CD14-positive monocyte (primary cell): Measurements from ENCODE around the gene CIITA. TPM values are rescaled to one million over a fixed set of nuclear protein-coding genes. Genes with fewer than 3 reads are reported as not detected.
A peak's percentile ranks its signal among the peaks of the same experiment; 100 is the strongest.

Source experiments
- DNase-seq, 3 donors: peaks; one replicate each; pipeline ENCODE4 v3.0.0-alpha.2; 2011 to 2022
- H2AFZ ChIP-seq: 2 replicates; pipeline ENCODE4 v1.6.0; 2012; ENCODE audit warnings: mild to moderate bottlenecking, low read depth, low read length, inconsistent platforms; ENCODE audit not compliant: insufficient read depth, poor library complexity, severe bottlenecking
- H3K27ac ChIP-seq, 2 donors: 1 replicate in 1 of 2; 2 replicates in 1 of 2; pipeline ENCODE4 v1.5.1; 2012 to 2013; ENCODE audit warnings: low read length in 2 of 2, control low read depth in 1 of 2, inconsistent platforms in 1 of 2, low read depth in 1 of 2, mild to moderate bottlenecking in 1 of 2
- H3K27me3 ChIP-seq, 2 donors: one replicate each; pipeline versions ENCODE4 v1.6.0 to v1.6.1; 2011 to 2013; ENCODE audit warnings: low read length in 2 of 2; ENCODE audit not compliant: control insufficient read depth in 2 of 2, insufficient read depth in 2 of 2
- H3K36me3 ChIP-seq, 2 donors: replicated peaks in 1 of 2; 1 replicate in 1 of 2; 2 replicates in 1 of 2; pipeline versions ENCODE4 v1.5.1 to v1.6.1; 2012 to 2013; ENCODE audit warnings: low read length in 2 of 2, control low read depth in 1 of 2, inconsistent platforms in 1 of 2, mild to moderate bottlenecking in 1 of 2; ENCODE audit not compliant: insufficient read depth in 2 of 2, control insufficient read depth in 1 of 2
- H3K4me1 ChIP-seq, 2 donors: 1 replicate in 1 of 2; 2 replicates in 1 of 2; pipeline versions ENCODE4 v1.5.1 to v1.6.1; 2012 to 2013; ENCODE audit warnings: low read length in 2 of 2, control low read depth in 1 of 2, inconsistent platforms in 1 of 2, mild to moderate bottlenecking in 1 of 2, moderate library complexity in 1 of 2; ENCODE audit not compliant: insufficient read depth in 2 of 2, control insufficient read depth in 1 of 2
- H3K4me2 ChIP-seq: replicated peaks from 2 replicates; pipeline ENCODE3; 2012; ENCODE audit warnings: low read length, moderate library complexity, mild to moderate bottlenecking; ENCODE audit not compliant: poor library complexity, severe bottlenecking; ENCODE audit errors: extremely low read depth
- H3K4me3 ChIP-seq, 3 experiments: fragments of 200-600 bp in 1 of 3; sonication (generic) in 1 of 3; replicated peaks in 1 of 3; 1 replicate in 2 of 3; 2 replicates in 1 of 3; pipeline ENCODE4 v1.5.1; 2011 to 2013; ENCODE audit warnings: low read length in 3 of 3, mild to moderate bottlenecking in 3 of 3, control low read depth in 2 of 3, low read depth in 2 of 3, inconsistent platforms in 1 of 3, moderate library complexity in 1 of 3
- H3K79me2 ChIP-seq: 2 replicates; pipeline ENCODE4 v1.6.0; 2012; ENCODE audit warnings: mild to moderate bottlenecking, control low read depth, inconsistent platforms, low read length, moderate library complexity; ENCODE audit not compliant: insufficient read depth
- H3K9ac ChIP-seq: 2 replicates; pipeline ENCODE4 v1.6.0; 2017; ENCODE audit warnings: low read length, mild to moderate bottlenecking; ENCODE audit not compliant: insufficient read depth, poor library complexity, severe bottlenecking
- H3K9me3 ChIP-seq, 2 donors: replicated peaks in 1 of 2; 1 replicate in 1 of 2; 2 replicates in 1 of 2; pipeline versions ENCODE4 v1.5.1 to v1.6.1; 2012 to 2013; ENCODE audit warnings: low read length in 2 of 2, control low read depth in 1 of 2; ENCODE audit not compliant: control insufficient read depth in 1 of 2, insufficient read depth in 1 of 2
- H4K20me1 ChIP-seq: 2 replicates; pipeline ENCODE4 v1.6.0; 2012; ENCODE audit warnings: mild to moderate bottlenecking, low read length, control low read depth, moderate library complexity; ENCODE audit not compliant: insufficient read depth
- H3K27ac Mint-ChIP-seq, 7 donors: one replicate each; pipeline ENCODE4 v1.8.0; 2020; ENCODE audit warnings: mild to moderate bottlenecking in 7 of 7, mixed read lengths in 7 of 7, moderate library complexity in 6 of 7, inconsistent platforms in 2 of 7
- H3K27me3 Mint-ChIP-seq, 3 donors: one replicate each; pipeline ENCODE4 v1.8.0; 2021 to 2022; ENCODE audit warnings: low read depth in 3 of 3, mild to moderate bottlenecking in 3 of 3, mixed read lengths in 3 of 3, moderate library complexity in 3 of 3, inconsistent platforms in 1 of 3
- H3K36me3 Mint-ChIP-seq, 2 donors: one replicate each; pipeline ENCODE4 v1.8.0; 2020; ENCODE audit warnings: mixed read lengths in 2 of 2, inconsistent platforms in 1 of 2, mild to moderate bottlenecking in 1 of 2
- H3K4me1 Mint-ChIP-seq: one replicate; pipeline ENCODE4 v1.8.0; 2020; ENCODE audit warnings: mild to moderate bottlenecking, mixed read lengths
- H3K4me3 Mint-ChIP-seq, 2 donors: one replicate each; pipeline ENCODE4 v1.8.0; 2020; ENCODE audit warnings: mild to moderate bottlenecking in 2 of 2, mixed read lengths in 2 of 2, moderate library complexity in 1 of 2
- H3K9me3 Mint-ChIP-seq, 7 donors: one replicate each; pipeline ENCODE4 v1.8.0; 2020 to 2022; ENCODE audit warnings: mixed read lengths in 7 of 7, mild to moderate bottlenecking in 6 of 7, moderate library complexity in 6 of 7, inconsistent platforms in 2 of 7
- CTCF ChIP-seq: fragments of 200-600 bp; IDR thresholded peaks from one replicate; pipeline ENCODE4 v1.8.0; 2022; ENCODE audit warnings: antibody characterized with exemption, mild to moderate bottlenecking
- WGBS: methylation state at CpG from one replicate; pipeline ENCODE4 v1.1.5; 2013; ENCODE audit warnings: missing lambda C conversion rate; ENCODE audit not compliant: insufficient coverage; 5-methylcytosine and 5-hydroxymethylcytosine counted together
- intact Hi-C, 2 donors: fragments of 100-400 bp; cut with micrococcal nuclease; formaldehyde crosslinking; loops; one replicate each; pipeline versions ENCODE4 v1.15.0 to v1.15.1; 2023
- polyA plus RNA-seq, 3 donors: library from polyadenylated mRNA; depleted of rRNA in 1 of 3; unstranded in 2 of 3; stranded (reverse) in 1 of 3; fragments of 300-500 nt in 2 of 3; fragments of >200 nt in 1 of 3; fragmentation: Illumina TruSeq in 2 of 3; gene quantifications; 1 replicate in 2 of 3; 2 replicates in 1 of 3; pipeline ENCODE4 v1.2.3, GENCODE V29; 2012 to 2021

The CIITA gene
- polyA plus RNA-seq, 3 donors = 15.6 to 178 (median 22.1) TPM

GRCh38 chr16:10892782-10893318 lies 15.8 kb downstream of the CIITA start:
- H4K20me1 ChIP-seq = peaks cover 80% of the 10 kb centered on the region
- H3K4me1 ChIP-seq = peaks cover 96 to 99% of the 10 kb centered on the region in 2 donors
- peak overlapping the region in 1 of 2 donors; percentile 36 for H3K27ac ChIP-seq
- H3K27me3 Mint-ChIP-seq = peaks cover 0 to 2% (median 0%) of the 10 kb centered on the region in 3 donors
- intact Hi-C loops = loop anchor here in 1 of 2 donors (10.0 kb wide), 1 partner anchor 148 kb away; the partner anchor contains the start of gene NUBP1
- peaks cover 0 to 4% (median 0%) of the 10 kb centered on the region in 7 donors for H3K9me3 Mint-ChIP-seq
- H3K4me3 ChIP-seq = no peak overlapping the region
- H3K9ac ChIP-seq = no peak overlapping the region
- peak overlapping the region in 5 of 7 donors; percentile 40 to 92 (median 90) for H3K27ac Mint-ChIP-seq
- no peak overlapping the region for H3K4me3 Mint-ChIP-seq
- no peaks in the 10 kb centered on the region for H3K9me3 ChIP-seq
- no peaks in the 10 kb centered on the region for H3K27me3 ChIP-seq
- H3K36me3 Mint-ChIP-seq = peaks cover 55 to 62% of the 10 kb centered on the region in 2 donors
- H3K4me1 Mint-ChIP-seq = peaks cover 96% of the 10 kb centered on the region
- no peak for TF ChIP-seq CTCF
- H3K36me3 ChIP-seq = peaks cover 27 to 40% of the 10 kb centered on the region in 2 donors
- H3K4me2 ChIP-seq = no peak overlapping the region
- WGBS = 83% methylated on average over 5 of the region's 5 CpGs
- no peak for DNase-seq
- no peak overlapping the region for H2AFZ ChIP-seq
- peaks cover 84% of the 10 kb centered on the region for H3K79me2 ChIP-seq

GRCh38 chr16:10895053-10895946 lies 18.3 kb downstream of the CIITA start:
- intact Hi-C loops = loop anchor here (2.0 to 10.0 kb wide), 3 partner anchors 16 to 150 kb away; partner anchors contain the start of gene NUBP1 (in 1 of the 2)
- Mint-ChIP-seq H3K4me3 (no peak overlapping the region), H3K27me3 (peaks cover 0 to 3% (median 0%) of the 10 kb centered on the region in 3 donors), H3K36me3 (peaks cover 64 to 77% of the 10 kb centered on the region in 2 donors), H3K4me1 (peaks cover 74% of the 10 kb centered on the region), H3K9me3 (peaks cover 0 to 4% (median 0%) of the 10 kb centered on the region in 7 donors), H3K27ac (peak overlapping the region; percentile 68 to 94 (median 89))
- no peak for TF ChIP-seq CTCF
- Histone ChIP-seq H2AFZ (no peak overlapping the region), H3K36me3 (peaks cover 49 to 64% of the 10 kb centered on the region in 2 donors), H3K4me3 (peak overlapping the region in 1 of 3 experiments; percentile 55), H3K9ac (no peak overlapping the region), H3K79me2 (peaks cover 78% of the 10 kb centered on the region), H3K27ac (peak overlapping the region; percentile 34 to 77), H3K4me2 (peak overlapping the region; percentile 50), H3K4me1 (peaks cover 73 to 77% of the 10 kb centered on the region in 2 donors), H4K20me1 (peaks cover 78% of the 10 kb centered on the region), H3K27me3 (no peaks in the 10 kb centered on the region), H3K9me3 (no peaks in the 10 kb centered on the region)
- 59% methylated on average over 6 of the region's 17 CpGs for WGBS
- DNase-seq = no peak
